Lung (tissue), 12 donors: ENCODE data around the gene NHSL1. TPM values are rescaled to one million over a fixed set of nuclear protein-coding genes. Genes with fewer than 3 reads are reported as not detected.

Experiments
- ATAC-seq: fragments of 200-7000 bp; cut with Tn5 transposase; one replicate; pipeline ENCODE4 v1.9.1; 2020; ENCODE audit warnings: moderate number of reproducible peaks; ENCODE audit not compliant: insufficient read depth, low FRiP score
- DNase-seq, 3 donors: peaks; one replicate each; pipeline ENCODE4 v3.0.0-alpha.2; 2013 to 2017
- H3K27ac ChIP-seq, 2 donors: one replicate each; pipeline ENCODE4 v1.5.1; 2013; ENCODE audit warnings: mild to moderate bottlenecking in 2 of 2, moderate library complexity in 2 of 2, control low read depth in 1 of 2, inconsistent platforms in 1 of 2, low read depth in 1 of 2, low read length in 1 of 2
- H3K27me3 ChIP-seq, 3 donors: one replicate each; pipeline ENCODE4 v1.5.1; 2013; ENCODE audit warnings: low read length in 2 of 3; ENCODE audit not compliant: control insufficient read depth in 3 of 3, insufficient read depth in 3 of 3
- H3K36me3 ChIP-seq, 4 donors: one replicate each; pipeline ENCODE4 v1.5.1; 2013; ENCODE audit warnings: low read length in 4 of 4, mild to moderate bottlenecking in 1 of 4, moderate library complexity in 1 of 4; ENCODE audit not compliant: control insufficient read depth in 4 of 4, insufficient read depth in 4 of 4
- H3K4me1 ChIP-seq, 5 donors: one replicate each; pipeline ENCODE4 v1.5.1; 2013; ENCODE audit warnings: low read length in 5 of 5, mild to moderate bottlenecking in 2 of 5, moderate library complexity in 1 of 5; ENCODE audit not compliant: control insufficient read depth in 5 of 5, insufficient read depth in 5 of 5
- H3K4me3 ChIP-seq: one replicate; pipeline ENCODE4 v1.5.1; 2013; ENCODE audit warnings: mild to moderate bottlenecking, control low read depth, moderate library complexity
- H3K9ac ChIP-seq, 2 donors: one replicate each; pipeline ENCODE4 v1.5.1; 2013; ENCODE audit warnings: low read length in 2 of 2, control low read depth in 1 of 2; ENCODE audit not compliant: insufficient read depth in 1 of 2
- H3K9me3 ChIP-seq, 4 donors: one replicate each; pipeline ENCODE4 v1.5.1; 2013; ENCODE audit warnings: low read length in 3 of 4, mild to moderate bottlenecking in 1 of 4, moderate library complexity in 1 of 4; ENCODE audit not compliant: control insufficient read depth in 4 of 4, insufficient read depth in 3 of 4
- WGBS, 2 donors: extraction: QIAGEN DNeasy Blood & Tissue Kit; methylation state at CpG; one replicate each; pipeline ENCODE4 v1.1.7; 2013; 5-methylcytosine and 5-hydroxymethylcytosine counted together
- polyA plus RNA-seq, 2 donors: library from polyadenylated mRNA; stranded (reverse); fragments of 200-250 nt; gene quantifications; one replicate each; pipeline ENCODE4 v1.2.1, GENCODE V29; 2013
- total RNA-seq, 2 donors: library from RNA; depleted of rRNA in 1 of 2; stranded (reverse); fragments of >200 nt in 1 of 2; gene quantifications; one replicate each; pipeline ENCODE4 v1.2.1, GENCODE V29; 2014 to 2021
- TF ChIP-seq, protein P1 (sequence below): IDR thresholded peaks from 2 replicates; pipeline ENCODE4 v1.5.1; 2012; ENCODE audit warnings: mild to moderate bottlenecking; ENCODE audit errors: control extremely low read depth, extremely low read depth
- donor health status: control.
- donor health status: control.
- donor health status: Bipolar disorder and iron deficiency.
- donor health status: healthy.
- donor health status: DM: yes; HTN: yes; CAD: no.

Gene NHSL1
- total and polyA plus RNA-seq, 4 donors: 5.2 to 53.7 (median 30.4) TPM

DNA sequence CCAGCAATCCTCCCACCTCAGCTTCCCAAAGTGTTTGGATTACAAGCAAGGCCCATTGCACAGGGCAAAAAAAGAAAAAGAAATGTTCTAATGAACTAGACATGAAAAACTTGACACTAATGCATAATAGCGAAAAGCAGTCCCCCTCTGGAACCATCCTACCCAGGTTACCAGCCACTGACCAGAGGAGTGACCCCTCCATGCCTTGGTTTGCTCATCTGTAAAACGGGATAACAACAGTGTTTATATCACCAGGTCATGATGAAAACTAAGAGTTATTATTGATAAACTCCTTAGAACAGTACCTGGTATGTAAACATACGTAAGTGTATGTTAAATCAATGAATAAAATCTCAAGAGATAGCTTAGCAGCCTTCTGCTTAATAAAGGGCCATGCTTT lies 3.3 kb upstream of the NHSL1 start:
- H3K9me3 ChIP-seq: no peaks in the 10 kb centered on the region
- DNase-seq (no peak), ATAC-seq (no peak)
- H3K9ac ChIP-seq: no peak overlapping the region
- peaks cover 2 to 21% (median 16%) of the 10 kb centered on the region in 5 donors for H3K4me1 ChIP-seq
- H3K27ac ChIP-seq: no peak overlapping the region
- 94 to 99% methylated on average over 3 of the region's 3 CpGs for WGBS, 2 donors
- no peaks in the 10 kb centered on the region for H3K27me3 ChIP-seq
- no peak overlapping the region for H3K4me3 ChIP-seq
- TF ChIP-seq, protein P1, sequence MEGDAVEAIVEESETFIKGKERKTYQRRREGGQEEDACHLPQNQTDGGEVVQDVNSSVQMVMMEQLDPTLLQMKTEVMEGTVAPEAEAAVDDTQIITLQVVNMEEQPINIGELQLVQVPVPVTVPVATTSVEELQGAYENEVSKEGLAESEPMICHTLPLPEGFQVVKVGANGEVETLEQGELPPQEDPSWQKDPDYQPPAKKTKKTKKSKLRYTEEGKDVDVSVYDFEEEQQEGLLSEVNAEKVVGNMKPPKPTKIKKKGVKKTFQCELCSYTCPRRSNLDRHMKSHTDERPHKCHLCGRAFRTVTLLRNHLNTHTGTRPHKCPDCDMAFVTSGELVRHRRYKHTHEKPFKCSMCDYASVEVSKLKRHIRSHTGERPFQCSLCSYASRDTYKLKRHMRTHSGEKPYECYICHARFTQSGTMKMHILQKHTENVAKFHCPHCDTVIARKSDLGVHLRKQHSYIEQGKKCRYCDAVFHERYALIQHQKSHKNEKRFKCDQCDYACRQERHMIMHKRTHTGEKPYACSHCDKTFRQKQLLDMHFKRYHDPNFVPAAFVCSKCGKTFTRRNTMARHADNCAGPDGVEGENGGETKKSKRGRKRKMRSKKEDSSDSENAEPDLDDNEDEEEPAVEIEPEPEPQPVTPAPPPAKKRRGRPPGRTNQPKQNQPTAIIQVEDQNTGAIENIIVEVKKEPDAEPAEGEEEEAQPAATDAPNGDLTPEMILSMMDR: no peak
- no peaks in the 10 kb centered on the region for H3K36me3 ChIP-seq

DNA sequence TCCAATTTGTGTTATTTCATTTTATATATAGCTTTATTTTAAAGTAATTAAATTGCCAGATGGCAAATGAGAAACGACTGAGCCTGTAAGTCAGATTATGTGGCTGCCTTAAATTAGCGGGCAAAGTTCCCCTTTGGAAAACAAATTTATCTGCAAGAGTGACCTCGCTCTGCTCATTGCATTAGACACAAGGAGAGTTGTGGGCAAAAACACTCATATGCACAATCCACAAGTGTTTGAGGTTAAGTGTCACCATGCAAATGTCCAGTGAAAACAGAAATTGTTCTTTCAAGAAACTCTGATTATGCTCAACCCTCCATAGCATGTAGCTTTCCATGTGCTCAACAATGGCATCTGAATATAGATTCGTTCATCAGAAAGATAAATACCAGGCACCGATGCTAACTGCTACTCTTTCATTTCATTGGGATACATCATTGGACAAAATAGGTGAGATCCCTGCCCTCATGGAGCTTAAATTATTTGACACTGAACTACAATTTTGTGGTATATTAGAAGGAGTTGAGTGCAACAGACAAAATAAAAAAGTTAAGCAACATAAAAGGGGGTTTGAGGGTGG lies 1.7 kb upstream of the NHSL1 start:
- 76 to 85% methylated on average over 5 of the region's 5 CpGs for WGBS, 2 donors
- Histone ChIP-seq H3K27me3 (no peaks in the 10 kb centered on the region), H3K4me3 (no peak overlapping the region), H3K4me1 (peaks cover 2 to 28% (median 16%) of the 10 kb centered on the region in 5 donors), H3K36me3 (no peaks in the 10 kb centered on the region), H3K9ac (no peak overlapping the region), H3K9me3 (no peaks in the 10 kb centered on the region), H3K27ac (no peak overlapping the region)
- TF ChIP-seq, protein P1: no peak
- no peak for ATAC-seq
- no peak for DNase-seq

DNA sequence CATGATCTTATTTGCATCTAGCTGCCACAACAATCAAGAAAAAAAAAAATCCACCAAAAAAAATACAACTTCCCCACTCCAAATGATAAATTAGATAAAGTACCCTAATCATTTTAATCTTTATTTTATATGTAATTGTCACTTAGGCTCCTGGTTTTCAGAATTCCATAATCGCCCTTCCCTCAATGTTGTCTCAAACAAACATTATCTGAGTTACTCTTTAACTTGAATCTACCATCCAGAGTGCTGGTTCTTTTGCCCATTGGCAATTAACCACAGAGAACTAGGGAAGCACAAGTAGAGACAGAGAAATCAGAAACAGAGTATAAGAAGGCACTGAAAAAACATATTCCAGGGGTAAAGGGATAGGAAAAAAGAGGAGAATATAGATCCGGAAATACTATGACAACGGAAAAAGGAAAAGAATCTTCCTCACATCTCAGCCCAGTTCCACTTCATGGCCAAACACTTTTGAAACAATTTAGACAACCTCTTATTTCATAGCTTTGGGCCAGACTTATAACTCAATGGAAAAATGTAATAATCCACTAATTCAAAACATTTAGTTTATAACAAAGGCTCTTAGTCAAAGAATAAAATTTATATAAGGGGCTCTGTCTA lies 861 bp upstream of the NHSL1 start:
- Histone ChIP-seq H3K9ac (no peak overlapping the region), H3K27ac (no peak overlapping the region)

More for the DNA sequence above, 861 bp upstream of the NHSL1 start:
- 69 to 83% methylated on average over 3 of the region's 3 CpGs for WGBS, 2 donors
- Histone ChIP-seq H3K9me3 (no peaks in the 10 kb centered on the region), H3K4me1 (peaks cover 2 to 28% (median 16%) of the 10 kb centered on the region in 5 donors), H3K27me3 (no peaks in the 10 kb centered on the region), H3K4me3 (no peak overlapping the region), H3K36me3 (peaks cover 0 to 4% (median 2%) of the 10 kb centered on the region in 4 donors)
- DNase-seq (no peak), ATAC-seq (no peak)
- TF ChIP-seq, protein P1: no peak
